Measurements from ENCODE around the gene DDN. TPM values are rescaled to one million over a fixed set of nuclear protein-coding genes. Genes with fewer than 3 reads are reported as not detected.

DDN gene
- total RNA-seq, 1 experiment from 2014 or later, result 0.35 TPM

GRCh38 chr12:49010092-49010668 is 11.0 kb upstream of the DDN start:
- Mint-ChIP-seq H3K36me3 (ENCODE audit: insufficient read depth in 1 of 3, low read depth in 3 of 3) (peaks cover 0 to 5% (median 2%) of the 10 kb centered on the region in 3 experiments; a peak in 2 of 7 replicates), H3K4me1 (peaks cover 4 to 5% of the 10 kb centered on the region in 2 experiments; a peak in 3 of 4 replicates), H3K4me3 (no peak overlapping the region), H3K27ac (no peak overlapping the region), H3K9me3 (no peaks in the 10 kb centered on the region), H3K27me3 (ENCODE audit: low read depth) (no peaks in the 10 kb centered on the region; the same call in 1 of the 2 replicates)
- H3K79me1 ChIP-seq (ENCODE audit: insufficient read depth, low read depth, low read length, poor library complexity, severe bottlenecking), result no peaks in the 10 kb centered on the region
- H2BK12ac ChIP-seq (ENCODE audit: insufficient read length, low read depth, low read length), result no peak overlapping the region
- no peak overlapping the region for H3K18ac ChIP-seq (ENCODE audit: insufficient read length, low read depth, low read length)
- no peak overlapping the region for H2BK120ac ChIP-seq (ENCODE audit: low read depth, low read length, poor library complexity, severe bottlenecking)
- H3K27ac ChIP-seq (ENCODE audit: insufficient read length, low read depth, low read length), result no peak overlapping the region
- no peak overlapping the region for H2BK20ac ChIP-seq (ENCODE audit: low read depth, low read length, poor library complexity, severe bottlenecking)
- no peak overlapping the region for H3K4me2 ChIP-seq (ENCODE audit: insufficient read depth, insufficient read length, low read length)
- H2BK15ac ChIP-seq (ENCODE audit: low read depth, low read length), result no peak overlapping the region
- H3K27me3 ChIP-seq (ENCODE audit: insufficient read depth, low read length), result no peaks in the 10 kb centered on the region
- H2AK5ac ChIP-seq (ENCODE audit: insufficient read length, low read length), result no peak overlapping the region
- no peak overlapping the region for H4K5ac ChIP-seq (ENCODE audit: insufficient read length, low read depth, low read length)
- H3K9ac ChIP-seq (ENCODE audit: extremely low read depth, insufficient read length, low read length), result no peak overlapping the region
- H3K56ac ChIP-seq (ENCODE audit: insufficient read length, low read depth, low read length), result no peak overlapping the region
- no peaks in the 10 kb centered on the region for H3K79me2 ChIP-seq (ENCODE audit: insufficient read depth, low read length)
- no peak overlapping the region for H4K91ac ChIP-seq (ENCODE audit: insufficient read length, low read depth, low read length)
- H3K4ac ChIP-seq (ENCODE audit: low read depth, low read length), result no peak overlapping the region
- no CpG with 5 or more reads among the region's 3 CpGs for WGBS (ENCODE audit: extremely low coverage, insufficient read length, low lambda C conversion rate)
- TF ChIP-seq CTCF (conservative IDR thresholded peaks at IDR 0.05), result no peak
- H3K23ac ChIP-seq (ENCODE audit: insufficient read length, low read depth, low read length), result no peak overlapping the region
- no peaks in the 10 kb centered on the region for H3K9me3 ChIP-seq (ENCODE audit: control insufficient read depth, low read depth, low read length)
- H3K4me1 ChIP-seq (ENCODE audit: insufficient read depth, low read length), result no peaks in the 10 kb centered on the region
- DNase-seq, result no peak
- H4K8ac ChIP-seq (replicated peaks; ENCODE audit: insufficient read length, low read depth, low read length), result no peak overlapping the region
- H2BK5ac ChIP-seq (ENCODE audit: insufficient read length, low read length), result no peak overlapping the region
- H4K20me1 ChIP-seq (ENCODE audit: control insufficient read depth, insufficient read depth, insufficient read length), result no peaks in the 10 kb centered on the region
- no peak overlapping the region for H3T11ph ChIP-seq (ENCODE audit: low read length)
- H3K23me2 ChIP-seq (ENCODE audit: insufficient read length, low read depth, low read length, poor library complexity, severe bottlenecking), result no peaks in the 10 kb centered on the region
- no peak overlapping the region for H2AFZ ChIP-seq (ENCODE audit: low read length)
- no peak overlapping the region for H3K14ac ChIP-seq (ENCODE audit: insufficient read depth, low read length)
